Thoracic aorta (tissue), 2 donors: ENCODE data around the gene SLC27A4. TPM values are rescaled to one million over a fixed set of nuclear protein-coding genes. Genes with fewer than 3 reads are reported as not detected.

ENCODE experiments used
- ATAC-seq: fragments of 150-250 bp; one replicate; pipeline ENCODE4 v1.8.0; 2017; ENCODE audit warnings: low read depth; ENCODE audit not compliant: insufficient number of reproducible peaks, low FRiP score
- DNase-seq: peaks from one replicate; pipeline ENCODE4 v3.0.0-alpha.2; 2020; ENCODE audit warnings: low spot score
- H3K27ac ChIP-seq, 2 donors: fragments of 200-600 bp; sonication (generic); 1 replicate in 1 of 2; 2 replicates in 1 of 2; pipeline ENCODE4 v1.5.1; 2016; ENCODE audit warnings: mild to moderate bottlenecking in 2 of 2, moderate library complexity in 2 of 2
- H3K27me3 ChIP-seq: fragments of 200-600 bp; sonication (generic); replicated peaks from 2 replicates; pipeline ENCODE4 v1.6.0; 2016; ENCODE audit warnings: mild to moderate bottlenecking; ENCODE audit not compliant: insufficient read depth
- H3K36me3 ChIP-seq: fragments of 200-600 bp; sonication (generic); one replicate; pipeline ENCODE4 v1.5.1; 2016
- H3K4me1 ChIP-seq, 2 donors: fragments of 200-600 bp; sonication (generic); 1 replicate in 1 of 2; 2 replicates in 1 of 2; pipeline versions ENCODE4 v1.5.1 to v1.6.0; 2016; ENCODE audit warnings: low read depth in 2 of 2, mild to moderate bottlenecking in 1 of 2; ENCODE audit not compliant: control insufficient read depth in 1 of 2
- H3K4me3 ChIP-seq: fragments of 200-600 bp; sonication (generic); 2 replicates; pipeline ENCODE4 v1.5.1; 2016; ENCODE audit warnings: mild to moderate bottlenecking
- H3K9me3 ChIP-seq: fragments of 200-600 bp; sonication (generic); 2 replicates; pipeline ENCODE4 v1.5.1; 2016
- CTCF ChIP-seq: fragments of 200-600 bp; sonication (generic); IDR thresholded peaks from one replicate; pipeline ENCODE4 v1.5.1; 2019; ENCODE audit warnings: antibody characterized with exemption
- total RNA-seq, 2 donors: library from RNA; depleted of rRNA; stranded (reverse); fragments of >200 nt; gene quantifications; one replicate each; pipeline versions ENCODE4 v1.1.0 to v1.2.3, GENCODE V29; 2016

Gene SLC27A4
- total RNA-seq, 2 donors from 2014 or later = 20.9 to 36.8 TPM

- peaks cover 12 to 19% of the 10 kb centered on the region in 2 donors for H3K4me1 ChIP-seq
- DNase-seq (peak; percentile 82), ATAC-seq (peak; percentile 92)
- peak within 1 kb of the TSS; percentile 78 to 97 for H3K27ac ChIP-seq
- H3K27me3 ChIP-seq = no peaks in the 10 kb centered on the region
- H3K9me3 ChIP-seq = no peaks in the 10 kb centered on the region
- no peaks in the 10 kb centered on the region for H3K36me3 ChIP-seq
- no peak for TF ChIP-seq CTCF
- peak within 1 kb of the TSS; percentile 82 for H3K4me3 ChIP-seq
Observed at GRCh38 chr9:128370752-128371629, 30.7 kb downstream of the SLC27A4 start, which contains the start of gene URM1. TSS of gene URM1 (plus strand) at chr9:128371374. CDS start at chr9:128371381, 7 bp downstream.

GRCh38 chr9:128371630-128372117 lies 31.3 kb downstream of the SLC27A4 start:
- ATAC-seq = peak; percentile 2
- peak overlapping the region; percentile 78 to 97 for H3K27ac ChIP-seq
- no peak for DNase-seq
- H3K9me3 ChIP-seq = no peaks in the 10 kb centered on the region
- no peak for TF ChIP-seq CTCF
- H3K27me3 ChIP-seq = no peaks in the 10 kb centered on the region
- H3K36me3 ChIP-seq = no peaks in the 10 kb centered on the region
- H3K4me3 ChIP-seq = peak overlapping the region; percentile 82
- peaks cover 12 to 19% of the 10 kb centered on the region in 2 donors for H3K4me1 ChIP-seq

GRCh38 chr9:128372188-128372641 lies 31.9 kb downstream of the SLC27A4 start:
- H3K27ac ChIP-seq = peak overlapping the region; percentile 78 to 97
- no peak for TF ChIP-seq CTCF

GRCh38 chr9:128372784-128373183 lies 32.5 kb downstream of the SLC27A4 start:
- Histone ChIP-seq H3K4me3 (no peak overlapping the region), H3K27ac (no peak overlapping the region), H3K36me3 (peaks cover 1% of the 10 kb centered on the region), H3K27me3 (no peaks in the 10 kb centered on the region), H3K4me1 (peaks cover 12 to 19% of the 10 kb centered on the region in 2 donors), H3K9me3 (no peaks in the 10 kb centered on the region)
- DNase-seq = no peak
- TF ChIP-seq CTCF = no peak
- ATAC-seq = no peak

More at GRCh38 chr9:128372188-128372641, 31.9 kb downstream of the SLC27A4 start:
- no peak for DNase-seq
- Histone ChIP-seq H3K4me1 (peaks cover 12 to 19% of the 10 kb centered on the region in 2 donors), H3K9me3 (no peaks in the 10 kb centered on the region), H3K4me3 (peak overlapping the region; percentile 82), H3K36me3 (no peaks in the 10 kb centered on the region), H3K27me3 (no peaks in the 10 kb centered on the region)
- ATAC-seq = no peak

- Histone ChIP-seq H3K9me3 (no peaks in the 10 kb centered on the region), H3K36me3 (peaks cover 10% of the 10 kb centered on the region), H3K4me1 (peaks cover 12 to 19% of the 10 kb centered on the region in 2 donors), H3K27ac (no peak overlapping the region), H3K27me3 (no peaks in the 10 kb centered on the region), H3K4me3 (no peak overlapping the region)
- no peak for ATAC-seq
- DNase-seq = no peak
- no peak for TF ChIP-seq CTCF
Observed at GRCh38 chr9:128374221-128374675, 33.9 kb downstream of the SLC27A4 start.
